Aorta (tissue), 5 donors: ENCODE data around the gene KCNJ1. TPM values are rescaled to one million over a fixed set of nuclear protein-coding genes. Genes with fewer than 3 reads are reported as not detected.
A peak's percentile ranks its signal among the peaks of the same experiment; 100 is the strongest.

Experiments
- ATAC-seq: fragments of 200-7000 bp; cut with Tn5 transposase; one replicate; pipeline ENCODE4 v1.9.1; 2022; ENCODE audit warnings: moderate library complexity; ENCODE audit not compliant: low FRiP score
- DNase-seq, 2 donors: peaks; one replicate each; pipeline ENCODE4 v3.0.0-alpha.2; 2020
- H3K27ac ChIP-seq, 2 donors: one replicate each; pipeline ENCODE4 v1.5.1; 2013; ENCODE audit warnings: low read length in 2 of 2, mild to moderate bottlenecking in 2 of 2, moderate library complexity in 2 of 2, control low read depth in 1 of 2, inconsistent platforms in 1 of 2, low read depth in 1 of 2
- H3K27me3 ChIP-seq, 2 donors: one replicate each; pipeline ENCODE4 v1.6.1; 2013; ENCODE audit warnings: control low read depth in 1 of 2, low read length in 1 of 2, mild to moderate bottlenecking in 1 of 2, moderate library complexity in 1 of 2; ENCODE audit not compliant: insufficient read depth in 2 of 2, control insufficient read depth in 1 of 2
- H3K36me3 ChIP-seq, 2 donors: one replicate each; pipeline ENCODE4 v1.6.1; 2013; ENCODE audit warnings: control low read depth in 1 of 2, low read length in 1 of 2, mild to moderate bottlenecking in 1 of 2; ENCODE audit not compliant: insufficient read depth in 2 of 2, control insufficient read depth in 1 of 2
- H3K4me1 ChIP-seq, 2 donors: one replicate each; pipeline ENCODE4 v1.6.1; 2013; ENCODE audit warnings: low read length in 2 of 2, control low read depth in 1 of 2, mild to moderate bottlenecking in 1 of 2, moderate library complexity in 1 of 2; ENCODE audit not compliant: insufficient read depth in 2 of 2, control insufficient read depth in 1 of 2
- H3K4me3 ChIP-seq, 2 donors: one replicate each; pipeline ENCODE4 v1.5.1; 2013; ENCODE audit warnings: low read length in 2 of 2, control low read depth in 1 of 2, mild to moderate bottlenecking in 1 of 2
- H3K9me3 ChIP-seq: one replicate; pipeline ENCODE4 v1.6.1; 2013; ENCODE audit warnings: mild to moderate bottlenecking, low read length; ENCODE audit not compliant: control insufficient read depth
- WGBS, 2 donors: extraction: QIAGEN DNeasy Blood & Tissue Kit; methylation state at CpG; one replicate each; pipeline ENCODE4 v1.1.7; 2013; 5-methylcytosine and 5-hydroxymethylcytosine counted together
- intact Hi-C, 2 donors: fragments of 100-400 bp; cut with DNase I; formaldehyde crosslinking; loops; one replicate each; pipeline versions ENCODE4 v1.14.2 to v1.15.0; 2022
- polyA plus RNA-seq, 2 donors: library from polyadenylated mRNA; stranded (reverse); fragments of 200-250 nt; gene quantifications; one replicate each; pipeline ENCODE4 v1.2.3, GENCODE V29; 2013
- total RNA-seq, 2 donors: library from RNA; stranded (reverse); fragmentation: NEBNext Ultra II Directional; extraction: Animal tissue kit (Norgen Biotek cat#: 25700); gene quantifications; one replicate each; pipeline ENCODE4 v1.2.1, GENCODE V29; 2021
- donor health status: healthy with polysubstance abuse.
- donor health status: Bipolar disorder and iron deficiency.
- donor health status: DM: no; HTN: no; CAD: no.
- donor health status: DM: no; HTN: no; CAD: no.
- donor health status: DM: yes; HTN: yes; CAD: no.

Gene KCNJ1
- total and polyA plus RNA-seq, 4 donors: 0.19 to 0.24 TPM; not detected in 2

- Histone ChIP-seq H3K36me3 (no peaks in the 10 kb centered on the region), H3K4me1 (no peaks in the 10 kb centered on the region), H3K27ac (no peak overlapping the region), H3K4me3 (no peak overlapping the region), H3K9me3 (no peaks in the 10 kb centered on the region), H3K27me3 (no peaks in the 10 kb centered on the region)
- ATAC-seq: no peak
- WGBS, 2 donors: 88 to 92% methylated on average over 4 of the region's 4 CpGs
- intact Hi-C loops: no loop called here
- DNase-seq: no peak
These were observed 4.0 kb downstream of the KCNJ1 start for GRCh38 chr11:128862908-128863660.

GRCh38 chr11:128862406-128862805 lies 4.7 kb downstream of the KCNJ1 start:
- ATAC-seq: no peak
- H3K9me3 ChIP-seq: no peaks in the 10 kb centered on the region
- H3K27me3 ChIP-seq: no peaks in the 10 kb centered on the region
- H3K4me3 ChIP-seq: no peak overlapping the region
- H3K4me1 ChIP-seq: no peaks in the 10 kb centered on the region
- 93 to 95% methylated on average over 9 of the region's 9 CpGs for WGBS, 2 donors
- intact Hi-C loops: no loop called here
- H3K27ac ChIP-seq: no peak overlapping the region
- H3K36me3 ChIP-seq: no peaks in the 10 kb centered on the region
- no peak for DNase-seq

- H3K27me3 ChIP-seq: no peaks in the 10 kb centered on the region
- H3K4me3 ChIP-seq: no peak overlapping the region
- no peaks in the 10 kb centered on the region for H3K9me3 ChIP-seq
- ATAC-seq (no peak), DNase-seq (no peak)
- H3K27ac ChIP-seq: no peak overlapping the region
- intact Hi-C loops: no loop called here
- no peaks in the 10 kb centered on the region for H3K4me1 ChIP-seq
- H3K36me3 ChIP-seq: no peaks in the 10 kb centered on the region
- 74 to 75% methylated on average over 16 of the region's 16 CpGs for WGBS, 2 donors
These were observed 6.3 kb downstream of the KCNJ1 start for GRCh38 chr11:128860571-128861361.

GRCh38 chr11:128859563-128860441 lies 7.3 kb downstream of the KCNJ1 start:
- Histone ChIP-seq H3K4me3 (no peak overlapping the region), H3K36me3 (no peaks in the 10 kb centered on the region), H3K9me3 (no peaks in the 10 kb centered on the region), H3K27ac (no peak overlapping the region), H3K4me1 (no peaks in the 10 kb centered on the region), H3K27me3 (no peaks in the 10 kb centered on the region)
- DNase-seq (peak; percentile 73 to 90), ATAC-seq (peak; percentile 85)
- 21 to 27% methylated on average over 33 of the region's 33 CpGs for WGBS, 2 donors
- intact Hi-C loops: no loop called here

- no peaks in the 10 kb centered on the region for H3K27me3 ChIP-seq
- H3K9me3 ChIP-seq: no peaks in the 10 kb centered on the region
- no peaks in the 10 kb centered on the region for H3K36me3 ChIP-seq
- H3K4me3 ChIP-seq: no peak overlapping the region
- no peak for ATAC-seq
- DNase-seq: no peak
- intact Hi-C loops: no loop called here
- no peak overlapping the region for H3K27ac ChIP-seq
- 96 to 97% methylated on average over 2 of the region's 2 CpGs for WGBS, 2 donors
- H3K4me1 ChIP-seq: no peaks in the 10 kb centered on the region
These were observed 9.8 kb downstream of the KCNJ1 start for GRCh38 chr11:128857341-128857740.

- Histone ChIP-seq H3K27me3 (no peaks in the 10 kb centered on the region), H3K4me3 (no peak overlapping the region), H3K36me3 (no peaks in the 10 kb centered on the region), H3K4me1 (no peaks in the 10 kb centered on the region), H3K27ac (no peak overlapping the region), H3K9me3 (no peaks in the 10 kb centered on the region)
- ATAC-seq (no peak), DNase-seq (no peak)
- intact Hi-C loops: no loop called here
- WGBS, 2 donors: 93% methylated on average over 6 of the region's 6 CpGs
These were observed 10.9 kb downstream of the KCNJ1 start for GRCh38 chr11:128856241-128856640.

GRCh38 chr11:128854841-128855240 lies 12.3 kb downstream of the KCNJ1 start:
- H3K4me3 ChIP-seq: no peak overlapping the region
- intact Hi-C loops: no loop called here

GRCh38 chr11:128853559-128853958 lies 13.5 kb downstream of the KCNJ1 start:
- Histone ChIP-seq H3K27me3 (no peaks in the 10 kb centered on the region), H3K27ac (no peak overlapping the region), H3K9me3 (no peaks in the 10 kb centered on the region), H3K36me3 (no peaks in the 10 kb centered on the region), H3K4me1 (no peaks in the 10 kb centered on the region), H3K4me3 (no peak overlapping the region)
- DNase-seq: no peak
- intact Hi-C loops: no loop called here
- WGBS, 2 donors: 87 to 94% methylated on average over 6 of the region's 6 CpGs
- no peak for ATAC-seq

More at GRCh38 chr11:128854841-128855240, 12.3 kb downstream of the KCNJ1 start:
- 88 to 90% methylated on average over 7 of the region's 7 CpGs for WGBS, 2 donors
- no peak for ATAC-seq
- Histone ChIP-seq H3K9me3 (no peaks in the 10 kb centered on the region), H3K4me1 (no peaks in the 10 kb centered on the region), H3K27me3 (no peaks in the 10 kb centered on the region), H3K36me3 (no peaks in the 10 kb centered on the region), H3K27ac (no peak overlapping the region)
- DNase-seq: no peak
